ENCODE results near the gene TRPM4. TPM values are rescaled to one million over a fixed set of nuclear protein-coding genes. Genes with fewer than 3 reads are reported as not detected.

Gene TRPM4
- total RNA-seq, 6 experiments from 2014 or later: 9.2 to 31.1 (median 14.3) TPM

- Histone ChIP-seq H3K27me3 (no peaks in the 10 kb centered on the region), H3K27ac (no peak overlapping the region), H3K9me3 (no peaks in the 10 kb centered on the region), H3K36me3 (no peaks in the 10 kb centered on the region), H3K4me1 (no peaks in the 10 kb centered on the region), H3K4me3 (no peak overlapping the region)
- TF ChIP-seq POLR2A (IDR thresholded peaks at IDR 0.05): no peak
- TF ChIP-seq CTCF (IDR thresholded peaks at IDR 0.05): no peak
- intact Hi-C loops (cut with DNase I): no loop called here
- 85% methylated on average over 2 of the region's 3 CpGs for WGBS (ENCODE audit: insufficient coverage, low coverage, low lambda C conversion rate, missing lambda C conversion rate)
- ATAC-seq (no peak), DNase-seq (peak in 1 of 3 donors; percentile 17)
These were observed 71.8 kb downstream of the TRPM4 start for GRCh38 chr19:49229416-49229815.

- no peak overlapping the region for H3K4me3 ChIP-seq
- H3K27ac ChIP-seq: no peak overlapping the region
- no peaks in the 10 kb centered on the region for H3K9me3 ChIP-seq
- 71% methylated on average over 4 of the region's 7 CpGs for WGBS (ENCODE audit: insufficient coverage, low coverage, low lambda C conversion rate, missing lambda C conversion rate)
- intact Hi-C loops (cut with DNase I): no loop called here
- peak in 1 of 3 donors; percentile 17 for DNase-seq
- H3K4me1 ChIP-seq: no peaks in the 10 kb centered on the region
- TF ChIP-seq POLR2A (IDR thresholded peaks at IDR 0.05) (no peak), CTCF (IDR thresholded peaks at IDR 0.05) (no peak)
- no peaks in the 10 kb centered on the region for H3K27me3 ChIP-seq
- H3K36me3 ChIP-seq: no peaks in the 10 kb centered on the region
- ATAC-seq: no peak
These were observed 73.8 kb downstream of the TRPM4 start for GRCh38 chr19:49231389-49231788.

- no peak overlapping the region for H3K4me3 ChIP-seq
- 67% methylated on average over 4 of the region's 9 CpGs for WGBS (ENCODE audit: insufficient coverage, low coverage, low lambda C conversion rate, missing lambda C conversion rate)
- H3K4me1 ChIP-seq: no peaks in the 10 kb centered on the region
- DNase-seq (no peak), ATAC-seq (no peak)
- TF ChIP-seq POLR2A (IDR thresholded peaks at IDR 0.05) (no peak), CTCF (IDR thresholded peaks at IDR 0.05) (no peak)
- H3K9me3 ChIP-seq: no peaks in the 10 kb centered on the region
- H3K27ac ChIP-seq: no peak overlapping the region
- no peaks in the 10 kb centered on the region for H3K36me3 ChIP-seq
- intact Hi-C loops (cut with DNase I): no loop called here
- H3K27me3 ChIP-seq: no peaks in the 10 kb centered on the region
These were observed 74.2 kb downstream of the TRPM4 start for GRCh38 chr19:49231804-49232203.

- H3K27me3 ChIP-seq: no peaks in the 10 kb centered on the region
- H3K4me1 ChIP-seq: no peaks in the 10 kb centered on the region
- no peak overlapping the region for H3K27ac ChIP-seq
- 58% methylated on average over 1 of the region's 1 CpG for WGBS (ENCODE audit: insufficient coverage, low coverage, low lambda C conversion rate, missing lambda C conversion rate)
- intact Hi-C loops (cut with DNase I): no loop called here
- TF ChIP-seq POLR2A (IDR thresholded peaks at IDR 0.05) (no peak), CTCF (IDR thresholded peaks at IDR 0.05) (no peak)
- no peaks in the 10 kb centered on the region for H3K36me3 ChIP-seq
- ATAC-seq (no peak), DNase-seq (no peak)
- H3K9me3 ChIP-seq: no peaks in the 10 kb centered on the region
- no peak overlapping the region for H3K4me3 ChIP-seq
These were observed 75.6 kb downstream of the TRPM4 start for GRCh38 chr19:49233163-49233562.

GRCh38 chr19:49241769-49242168 is 84.2 kb downstream of the TRPM4 start:
- ATAC-seq (no peak), DNase-seq (no peak)
- Histone ChIP-seq H3K27me3 (no peaks in the 10 kb centered on the region), H3K27ac (no peak overlapping the region), H3K9me3 (no peaks in the 10 kb centered on the region), H3K4me3 (no peak overlapping the region), H3K4me1 (no peaks in the 10 kb centered on the region), H3K36me3 (no peaks in the 10 kb centered on the region)
- TF ChIP-seq POLR2A (IDR thresholded peaks at IDR 0.05) (no peak), CTCF (IDR thresholded peaks at IDR 0.05) (no peak)
- 75% methylated on average over 7 of the region's 7 CpGs for WGBS (ENCODE audit: insufficient coverage, low coverage, low lambda C conversion rate, missing lambda C conversion rate)
- intact Hi-C loops (cut with DNase I): no loop called here
